ENCODE results near the gene SH2D3C.

SH2D3C gene

DNA sequence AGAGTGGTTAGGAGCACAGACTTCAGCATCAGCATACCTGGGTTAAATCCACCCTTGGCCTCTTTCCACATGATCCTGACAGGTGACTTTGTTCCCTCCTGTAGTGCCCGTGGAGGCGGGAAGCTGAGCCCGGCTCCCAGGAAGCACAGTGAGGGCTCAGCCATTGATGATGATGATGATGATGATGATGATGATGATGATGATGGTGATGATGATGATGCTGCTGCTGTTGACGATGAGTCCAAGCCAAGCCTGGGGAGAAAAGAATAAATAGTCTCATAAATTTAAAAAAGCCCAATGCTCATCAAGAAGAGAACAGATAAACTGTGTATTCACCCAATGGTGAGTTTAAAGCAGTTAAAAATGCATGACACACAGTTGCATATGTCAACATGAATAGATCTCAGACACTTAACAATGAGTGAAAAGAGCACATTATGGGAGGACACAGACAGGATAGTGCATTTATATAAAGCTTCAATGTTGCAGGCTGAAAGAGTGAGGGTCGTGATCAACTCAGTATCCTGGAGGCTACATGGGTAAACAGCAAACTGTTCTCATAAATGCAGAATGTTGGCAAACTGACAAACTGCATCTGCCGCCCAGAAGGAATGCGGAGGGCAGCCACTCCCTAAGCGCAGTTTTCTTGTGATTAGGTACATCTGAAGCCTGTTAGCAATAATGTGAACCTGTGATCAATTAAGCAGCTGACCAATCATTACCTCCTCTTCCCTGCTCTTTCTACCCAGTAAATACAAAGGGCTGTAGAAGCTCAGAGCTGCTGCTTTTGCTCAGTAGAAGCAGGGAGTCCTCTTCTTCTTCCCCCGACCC is 83.4 kb downstream of the SH2D3C start:
- no peak for DNase-seq

DNA sequence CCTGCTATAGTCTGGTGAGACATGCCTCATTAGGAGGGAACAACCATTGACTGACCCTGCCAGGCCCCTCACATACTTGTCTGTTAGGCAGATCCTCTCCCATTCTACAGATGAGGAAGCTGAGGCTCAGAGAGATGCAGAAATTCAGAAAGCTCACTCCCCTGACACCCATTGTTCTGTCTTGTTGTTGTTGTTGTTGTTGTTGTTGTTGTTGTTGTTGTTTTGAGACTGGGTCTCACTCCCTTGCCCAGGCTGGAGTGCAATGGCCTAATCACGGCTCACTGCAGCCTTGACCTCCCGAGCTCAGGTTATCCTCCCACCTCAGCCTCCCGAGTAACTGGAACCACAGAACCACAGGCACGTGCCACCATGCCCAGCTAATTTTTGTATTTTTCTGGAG is 84.8 kb downstream of the SH2D3C start:
- DNase-seq, result no peak

DNA sequence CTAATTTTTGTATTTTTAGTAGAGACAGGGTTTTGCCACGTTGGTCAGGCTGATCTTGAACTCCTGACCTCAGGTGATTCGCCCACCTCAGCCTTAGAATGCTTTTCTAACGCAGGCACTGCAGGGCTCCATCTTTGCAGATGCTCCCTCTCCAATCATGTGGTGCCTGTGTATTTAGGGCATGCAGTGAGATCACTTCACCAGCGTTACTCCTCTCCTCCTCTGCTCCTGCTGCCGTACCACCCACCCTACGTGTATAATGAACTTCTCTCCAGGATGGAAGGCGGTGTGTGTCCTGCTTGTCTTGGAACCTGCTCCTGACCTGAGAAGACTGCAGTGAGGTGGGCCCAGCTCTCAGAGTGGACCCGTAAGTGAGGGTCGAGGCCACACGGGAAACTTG is 85.3 kb downstream of the SH2D3C start:
- DNase-seq, result no peak

DNA sequence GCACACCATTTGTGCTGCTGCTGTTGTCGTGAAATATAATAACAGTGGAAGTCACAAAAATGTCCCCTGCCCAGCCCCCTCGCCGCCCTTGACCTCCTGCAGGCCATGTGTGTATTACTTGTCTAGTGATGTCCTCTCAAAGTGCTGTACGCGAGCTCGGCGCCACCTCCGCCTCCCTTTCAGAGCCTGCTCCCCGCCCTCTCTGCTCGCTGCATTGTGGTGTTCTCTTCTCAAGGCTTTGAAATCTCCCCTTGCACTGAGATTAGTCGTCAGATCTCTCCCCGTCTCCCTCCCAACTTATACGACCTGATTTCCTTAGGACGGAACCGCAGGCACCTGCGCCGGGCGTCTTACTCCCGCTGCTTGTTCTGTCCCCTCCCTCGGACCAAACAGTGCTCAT is 86.4 kb downstream of the SH2D3C start:
- DNase-seq, result no peak

DNA sequence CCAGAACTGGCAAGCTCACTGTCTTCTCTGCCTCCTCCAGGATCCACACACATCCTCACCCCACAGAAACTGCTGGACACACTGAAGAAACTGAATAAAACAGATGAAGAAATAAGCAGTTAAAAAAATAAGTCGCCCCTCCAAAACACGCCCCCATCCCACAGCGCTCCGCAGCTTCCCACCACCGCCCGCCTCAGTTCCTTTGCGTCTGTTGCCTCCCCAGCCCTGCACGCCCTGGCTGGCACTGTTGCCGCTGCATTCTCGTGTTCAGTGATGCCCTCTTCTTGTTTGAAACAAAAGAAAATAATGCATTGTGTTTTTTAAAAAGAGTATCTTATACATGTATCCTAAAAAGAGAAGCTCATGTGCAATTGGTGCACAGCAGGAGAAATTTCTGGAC is 87.7 kb downstream of the SH2D3C start:
- DNase-seq, result no peak

DNA sequence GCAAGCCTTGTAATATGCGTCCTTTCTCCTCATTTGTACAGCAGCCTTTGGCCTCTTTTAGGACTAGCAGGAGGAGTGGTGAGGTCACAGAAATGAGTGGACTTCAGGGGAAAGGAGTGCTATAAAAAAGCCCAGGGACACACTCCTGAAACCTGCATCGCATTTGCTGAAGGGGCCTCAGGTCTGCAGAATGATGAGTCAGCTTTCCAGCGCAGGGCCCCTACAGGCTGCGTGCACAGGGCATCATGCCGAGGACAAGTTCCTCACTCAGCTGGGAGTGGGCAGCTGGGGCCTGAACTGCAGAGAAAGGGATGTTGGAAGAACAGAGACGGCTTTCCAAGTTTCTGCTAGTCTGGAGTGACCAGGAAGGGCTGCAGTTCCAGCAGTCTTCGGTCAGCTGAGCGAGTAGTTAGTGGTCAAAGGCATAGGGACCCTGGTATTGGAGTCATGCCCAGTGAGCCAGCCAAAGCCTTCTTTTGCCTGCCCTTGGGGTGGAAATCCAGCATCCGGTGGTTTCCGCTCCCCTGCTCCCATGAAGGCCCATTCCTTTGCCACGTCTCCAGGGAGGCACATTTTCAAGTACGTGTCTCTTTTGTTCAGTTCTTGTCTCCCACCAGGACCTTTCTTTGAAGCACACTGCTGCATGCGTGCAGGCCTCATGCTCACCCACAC is 89.0 kb downstream of the SH2D3C start:
- no peak for DNase-seq

All from CD4-positive, alpha-beta T cell treated with Interleukin-21 for 1 hour (primary cell).